ENCODE data around the gene RAB7B.
"Not testable (repeated sequence)": the region's sequence is repeated elsewhere in the genome, so short reads cannot be mapped to it uniquely, and the experiment has no call there.

RAB7B gene

DNA sequence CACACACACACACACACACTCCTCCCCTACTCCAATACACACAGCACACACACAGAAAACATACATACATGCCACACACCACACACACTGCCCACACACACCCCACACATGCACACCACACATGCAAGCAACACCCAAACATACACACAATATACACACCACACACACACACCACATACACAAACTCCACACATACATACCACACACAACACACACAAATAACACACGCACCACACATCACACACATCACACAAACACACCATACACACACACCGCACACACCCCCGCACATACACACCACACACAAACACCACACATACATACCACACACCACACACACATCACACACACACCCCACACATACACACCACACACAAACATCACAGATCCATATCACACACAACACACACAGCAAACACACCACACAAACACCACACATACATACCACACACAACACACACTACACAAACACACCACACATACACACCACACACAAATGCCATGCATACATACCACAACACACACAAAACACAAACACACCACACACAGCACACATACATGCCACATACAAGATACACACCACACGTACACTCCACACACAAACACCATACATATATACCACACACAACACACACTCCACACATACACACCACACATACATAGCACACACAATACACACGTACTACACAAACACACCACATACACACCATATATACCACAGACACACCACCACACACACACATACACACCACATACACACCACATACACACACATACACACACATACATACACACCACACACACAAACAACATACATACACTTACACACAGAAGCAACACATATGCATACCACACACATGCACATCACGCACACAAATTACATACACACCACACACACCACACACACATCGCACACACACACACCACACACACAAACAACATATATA, 932 bp upstream of the RAB7B start:
- no peak overlapping the region for H3K4me3 ChIP-seq (ENCODE audit: low read length)
- H3K9ac ChIP-seq (ENCODE audit: low read length): peak overlapping the region; percentile 43
- H3K36me3 ChIP-seq (ENCODE audit: control insufficient read depth, insufficient read depth, low read length): no peaks in the 10 kb centered on the region
- H3K27me3 ChIP-seq (ENCODE audit: control insufficient read depth, insufficient read depth, low read length): no peaks in the 10 kb centered on the region
- H3K9me3 ChIP-seq (ENCODE audit: control insufficient read depth, low read length): no peaks in the 10 kb centered on the region
- H3K4me1 ChIP-seq (ENCODE audit: control insufficient read depth, insufficient read depth, low read length): peaks cover 64% of the 10 kb centered on the region

DNA sequence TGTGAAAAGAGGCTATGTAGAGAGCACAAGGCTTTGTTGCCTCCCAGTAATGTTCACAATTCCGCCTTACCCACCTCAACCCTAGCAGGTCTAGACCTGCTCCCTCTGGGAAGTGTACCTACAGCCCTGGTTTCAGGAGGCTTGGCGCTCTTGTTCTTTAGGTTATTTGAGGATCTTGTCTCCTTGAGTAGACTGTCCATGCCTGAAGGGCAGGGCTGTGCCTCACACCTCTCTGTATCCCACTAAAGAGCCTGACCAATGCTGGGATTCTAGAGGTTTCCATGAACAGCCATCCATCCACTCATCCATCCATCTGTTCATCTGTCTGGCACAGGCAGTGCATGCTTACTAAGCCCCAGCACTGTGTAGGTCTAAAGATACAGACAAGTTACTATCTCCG, 1.0 kb downstream of the RAB7B start:
- H3K9ac ChIP-seq (ENCODE audit: low read length): peak overlapping the region; percentile 40
- peak overlapping the region; percentile 7 for H3K4me3 ChIP-seq (ENCODE audit: low read length)
- H3K36me3 ChIP-seq (ENCODE audit: control insufficient read depth, insufficient read depth, low read length): no peaks in the 10 kb centered on the region
- H3K4me1 ChIP-seq (ENCODE audit: control insufficient read depth, insufficient read depth, low read length): peaks cover 64% of the 10 kb centered on the region
- no peaks in the 10 kb centered on the region for H3K9me3 ChIP-seq (ENCODE audit: control insufficient read depth, low read length)
- no peaks in the 10 kb centered on the region for H3K27me3 ChIP-seq (ENCODE audit: control insufficient read depth, insufficient read depth, low read length)

DNA sequence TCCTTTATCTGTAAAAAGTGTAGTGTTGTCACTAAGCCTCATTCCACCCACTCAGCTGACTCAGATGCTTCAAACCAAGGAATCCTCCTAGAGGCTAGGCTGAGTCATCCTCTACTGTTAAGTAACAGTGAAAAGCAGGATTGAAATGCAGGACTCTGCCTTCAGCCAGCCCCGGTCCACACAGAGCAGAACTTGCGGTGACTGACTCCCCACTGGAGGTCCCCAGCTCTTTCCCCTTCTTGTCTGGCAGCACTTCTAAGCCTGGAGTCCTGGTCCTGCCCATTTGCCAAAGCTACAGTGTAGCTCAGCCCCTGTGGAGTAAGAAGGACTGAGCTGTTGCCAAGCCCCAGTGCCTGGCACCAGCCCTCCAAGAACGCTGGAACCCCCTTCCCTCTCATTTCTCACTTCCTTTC, 1.7 kb downstream of the RAB7B start:
- peaks cover 60% of the 10 kb centered on the region for H3K4me1 ChIP-seq (ENCODE audit: control insufficient read depth, insufficient read depth, low read length)
- H3K36me3 ChIP-seq (ENCODE audit: control insufficient read depth, insufficient read depth, low read length): no peaks in the 10 kb centered on the region
- H3K27me3 ChIP-seq (ENCODE audit: control insufficient read depth, insufficient read depth, low read length): no peaks in the 10 kb centered on the region
- peak overlapping the region; percentile 7 for H3K4me3 ChIP-seq (ENCODE audit: low read length)
- H3K9me3 ChIP-seq (ENCODE audit: control insufficient read depth, low read length): no peaks in the 10 kb centered on the region
- H3K9ac ChIP-seq (ENCODE audit: low read length): peak overlapping the region; percentile 40

DNA sequence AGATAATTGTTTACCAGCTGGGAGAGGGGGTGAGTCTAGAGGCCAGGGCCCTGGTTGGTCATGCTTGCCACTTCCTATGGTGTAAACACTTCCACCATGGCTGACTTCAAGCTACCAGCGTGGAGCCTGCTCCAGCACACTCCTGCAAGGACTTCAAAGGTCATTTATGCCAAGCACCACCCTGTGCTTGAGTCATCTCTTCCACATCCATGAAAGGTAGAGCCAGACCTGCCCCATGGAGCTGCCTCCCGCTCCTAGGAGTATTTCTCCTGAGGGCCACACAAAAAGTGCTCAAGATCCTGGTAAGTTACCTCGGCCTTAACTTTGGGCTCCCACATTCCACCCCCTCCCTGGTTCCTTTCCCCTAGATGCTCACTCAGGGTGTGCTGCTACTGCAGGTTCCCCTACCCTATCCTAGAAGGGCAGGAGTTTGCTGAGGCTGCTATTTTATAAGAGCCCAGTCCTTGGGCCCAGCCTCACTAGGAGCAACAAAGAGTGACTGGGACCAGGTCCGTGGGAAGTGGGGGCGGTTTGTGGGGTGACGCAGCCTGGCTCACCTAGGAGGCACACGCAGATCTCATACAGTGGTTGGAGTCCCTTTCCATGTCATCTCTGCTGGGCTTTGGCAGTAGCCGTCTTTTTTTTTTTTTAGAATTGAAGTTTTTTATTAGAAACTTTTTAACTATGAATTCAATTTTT, 2.4 kb downstream of the RAB7B start:
- H3K9ac ChIP-seq (ENCODE audit: low read length): no peak overlapping the region

GRCh38 chr1:205998457-205999241, 4.5 kb downstream of the RAB7B start:
- H3K4me3 ChIP-seq (ENCODE audit: low read length): no peak overlapping the region
- H3K27me3 ChIP-seq (ENCODE audit: control insufficient read depth, insufficient read depth, low read length): no peaks in the 10 kb centered on the region
- H3K9ac ChIP-seq (ENCODE audit: low read length): no peak overlapping the region
- no peaks in the 10 kb centered on the region for H3K9me3 ChIP-seq (ENCODE audit: control insufficient read depth, low read length)
- H3K4me1 ChIP-seq (ENCODE audit: control insufficient read depth, insufficient read depth, low read length): peaks cover 31% of the 10 kb centered on the region
- no peaks in the 10 kb centered on the region for H3K36me3 ChIP-seq (ENCODE audit: control insufficient read depth, insufficient read depth, low read length)

More for the DNA sequence above, 2.4 kb downstream of the RAB7B start:
- H3K27me3 ChIP-seq (ENCODE audit: control insufficient read depth, insufficient read depth, low read length): no peaks in the 10 kb centered on the region
- H3K36me3 ChIP-seq (ENCODE audit: control insufficient read depth, insufficient read depth, low read length): no peaks in the 10 kb centered on the region
- H3K4me3 ChIP-seq (ENCODE audit: low read length): no peak overlapping the region
- H3K4me1 ChIP-seq (ENCODE audit: control insufficient read depth, insufficient read depth, low read length): peaks cover 53% of the 10 kb centered on the region
- no peaks in the 10 kb centered on the region for H3K9me3 ChIP-seq (ENCODE audit: control insufficient read depth, low read length)

DNA sequence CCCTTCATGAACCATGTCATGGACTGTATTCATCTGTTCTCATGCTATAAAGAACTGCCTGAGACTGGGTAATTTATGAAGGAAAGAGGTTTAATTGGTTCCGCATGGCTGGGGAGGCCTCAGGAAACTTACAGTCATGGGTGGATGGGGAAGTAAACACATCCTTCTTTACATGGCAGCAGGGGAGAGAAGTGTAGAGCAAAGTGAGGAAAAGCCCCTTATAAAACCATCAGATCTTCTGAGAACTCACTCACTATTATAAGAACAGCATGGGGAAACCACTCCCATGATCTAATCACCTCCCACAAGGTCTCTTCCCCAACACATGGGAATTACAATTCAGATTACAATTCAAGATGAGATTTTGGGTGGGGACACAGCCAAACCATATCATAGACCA, 6.6 kb downstream of the RAB7B start:
- H3K27me3 ChIP-seq (ENCODE audit: control insufficient read depth, insufficient read depth, low read length); H3K36me3 ChIP-seq (ENCODE audit: control insufficient read depth, insufficient read depth, low read length); H3K9ac ChIP-seq (ENCODE audit: low read length); H3K9me3 ChIP-seq (ENCODE audit: control insufficient read depth, low read length); H3K4me3 ChIP-seq (ENCODE audit: low read length): not testable (repeated sequence)
- peaks cover 11% of the 10 kb centered on the region for H3K4me1 ChIP-seq (ENCODE audit: control insufficient read depth, insufficient read depth, low read length)

DNA sequence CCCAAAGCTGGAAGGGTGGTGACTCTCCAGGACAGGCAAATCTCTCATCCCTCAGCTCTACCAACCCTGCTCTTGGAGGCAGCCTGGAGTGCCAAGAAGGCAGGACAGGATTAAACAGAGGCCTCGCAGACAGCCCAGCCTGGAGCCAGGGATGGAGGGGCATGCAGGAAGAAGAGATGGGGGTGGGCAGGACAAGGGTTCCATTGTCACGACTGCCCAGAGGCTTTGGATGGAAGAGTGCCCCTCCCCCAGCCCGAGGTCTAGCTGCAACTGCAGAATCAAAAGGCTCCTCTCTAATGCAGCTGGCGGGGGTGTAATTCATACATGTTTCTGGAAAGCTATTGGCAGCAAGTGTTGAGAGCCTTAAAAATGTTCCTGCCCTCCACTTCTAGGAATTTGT, 8.8 kb downstream of the RAB7B start:
- Histone ChIP-seq H3K9me3 (ENCODE audit: control insufficient read depth, low read length) (no peaks in the 10 kb centered on the region), H3K9ac (ENCODE audit: low read length) (no peak overlapping the region), H3K4me1 (ENCODE audit: control insufficient read depth, insufficient read depth, low read length) (no peaks in the 10 kb centered on the region), H3K27me3 (ENCODE audit: control insufficient read depth, insufficient read depth, low read length) (no peaks in the 10 kb centered on the region), H3K36me3 (ENCODE audit: control insufficient read depth, insufficient read depth, low read length) (no peaks in the 10 kb centered on the region), H3K4me3 (ENCODE audit: low read length) (no peak overlapping the region)

- Histone ChIP-seq H3K27me3 (ENCODE audit: control insufficient read depth, insufficient read depth, low read length) (no peaks in the 10 kb centered on the region), H3K9ac (ENCODE audit: low read length) (no peak overlapping the region), H3K9me3 (ENCODE audit: control insufficient read depth, low read length) (no peaks in the 10 kb centered on the region), H3K36me3 (ENCODE audit: control insufficient read depth, insufficient read depth, low read length) (no peaks in the 10 kb centered on the region), H3K4me1 (ENCODE audit: control insufficient read depth, insufficient read depth, low read length) (no peaks in the 10 kb centered on the region), H3K4me3 (ENCODE audit: low read length) (no peak overlapping the region)
Measured at GRCh38 chr1:205993068-205993467, 10.1 kb downstream of the RAB7B start.

- no peak overlapping the region for H3K9ac ChIP-seq (ENCODE audit: low read length)
- no peaks in the 10 kb centered on the region for H3K27me3 ChIP-seq (ENCODE audit: control insufficient read depth, insufficient read depth, low read length)
- no peaks in the 10 kb centered on the region for H3K9me3 ChIP-seq (ENCODE audit: control insufficient read depth, low read length)
- H3K4me3 ChIP-seq (ENCODE audit: low read length): no peak overlapping the region
- no peaks in the 10 kb centered on the region for H3K4me1 ChIP-seq (ENCODE audit: control insufficient read depth, insufficient read depth, low read length)
- H3K36me3 ChIP-seq (ENCODE audit: control insufficient read depth, insufficient read depth, low read length): no peaks in the 10 kb centered on the region
Measured at GRCh38 chr1:205992218-205992882, 10.8 kb downstream of the RAB7B start.

- Histone ChIP-seq H3K9me3 (ENCODE audit: control insufficient read depth, low read length) (no peaks in the 10 kb centered on the region), H3K27me3 (ENCODE audit: control insufficient read depth, insufficient read depth, low read length) (no peaks in the 10 kb centered on the region), H3K36me3 (ENCODE audit: control insufficient read depth, insufficient read depth, low read length) (no peaks in the 10 kb centered on the region), H3K4me3 (ENCODE audit: low read length) (no peak overlapping the region), H3K9ac (ENCODE audit: low read length) (no peak overlapping the region), H3K4me1 (ENCODE audit: control insufficient read depth, insufficient read depth, low read length) (no peaks in the 10 kb centered on the region)
Measured at GRCh38 chr1:205991237-205991636, 12.0 kb downstream of the RAB7B start.

- H3K27me3 ChIP-seq (ENCODE audit: control insufficient read depth, insufficient read depth, low read length): no peaks in the 10 kb centered on the region
- H3K36me3 ChIP-seq (ENCODE audit: control insufficient read depth, insufficient read depth, low read length): no peaks in the 10 kb centered on the region
- H3K9ac ChIP-seq (ENCODE audit: low read length): no peak overlapping the region
- no peak overlapping the region for H3K4me3 ChIP-seq (ENCODE audit: low read length)
- H3K9me3 ChIP-seq (ENCODE audit: control insufficient read depth, low read length): no peaks in the 10 kb centered on the region
- H3K4me1 ChIP-seq (ENCODE audit: control insufficient read depth, insufficient read depth, low read length): no peaks in the 10 kb centered on the region
Measured at GRCh38 chr1:205990226-205990625, 13.0 kb downstream of the RAB7B start.

All from mucosa of stomach (tissue), 1 donor.